ENCODE results near the gene VDR.
A peak's percentile ranks its signal among the peaks of the same experiment; 100 is the strongest.
"Not testable (repeated sequence)": the region's sequence is repeated elsewhere in the genome, so short reads cannot be mapped to it uniquely, and the experiment has no call there.

Gene VDR

GRCh38 chr12:47844264-47845019 lies 60.4 kb downstream of the VDR start:
- DNase-seq = peak; percentile 66

GRCh38 chr12:47843226-47843980 lies 61.4 kb downstream of the VDR start:
- DNase-seq = no peak

GRCh38 chr12:47842543-47842942 lies 62.3 kb downstream of the VDR start:
- not testable (repeated sequence) for DNase-seq

GRCh38 chr12:47841910-47842309 lies 62.9 kb downstream of the VDR start:
- no peak for DNase-seq

GRCh38 chr12:47841501-47841900 lies 63.3 kb downstream of the VDR start:
- DNase-seq = no peak

- no peak for DNase-seq
Observed at GRCh38 chr12:47840571-47840970, 64.2 kb downstream of the VDR start.

GRCh38 chr12:47839214-47839876 lies 65.4 kb downstream of the VDR start:
- DNase-seq = no peak

GRCh38 chr12:47838286-47838931 lies 66.4 kb downstream of the VDR start:
- DNase-seq = peak; percentile 82

- peak; percentile 95 for DNase-seq
Observed at GRCh38 chr12:47837190-47838171, 67.3 kb downstream of the VDR start.

- DNase-seq = no peak
Observed at GRCh38 chr12:47835831-47836155, 69.0 kb downstream of the VDR start.

GRCh38 chr12:47835006-47835830 lies 69.6 kb downstream of the VDR start:
- no peak for DNase-seq

- no peak for DNase-seq
Observed at GRCh38 chr12:47834199-47834903, 70.4 kb downstream of the VDR start.

GRCh38 chr12:47833591-47834012 lies 71.2 kb downstream of the VDR start:
- DNase-seq = no peak

- no peak for DNase-seq
Observed at GRCh38 chr12:47832263-47832933, 72.4 kb downstream of the VDR start.

GRCh38 chr12:47829584-47829983 lies 75.2 kb downstream of the VDR start:
- no peak for DNase-seq

GRCh38 chr12:47828976-47829482 lies 75.8 kb downstream of the VDR start:
- no peak for DNase-seq

GRCh38 chr12:47828008-47828975 lies 76.5 kb downstream of the VDR start:
- no peak for DNase-seq

- no peak for DNase-seq
Observed at GRCh38 chr12:47825173-47825639, 79.6 kb downstream of the VDR start.

All from DMS53 (cell line).